SJCRH30 (cell line): ENCODE data around the gene KIF2C. TPM values are rescaled to one million over a fixed set of nuclear protein-coding genes. Genes with fewer than 3 reads are reported as not detected.

ENCODE experiments used
- DNase-seq, 2 experiments: peaks; one replicate each; pipeline ENCODE4 v3.0.0-alpha.2; 2015 to 2020
- H3K27ac ChIP-seq: fragments of 250-450 bp; sonication (Bioruptor Pico); 2 replicates; pipeline ENCODE4 v1.5.1; 2020; ENCODE audit warnings: mild to moderate bottlenecking, moderate library complexity
- H3K27me3 ChIP-seq: fragments of 250-450 bp; sonication (Bioruptor Pico); 2 replicates; pipeline ENCODE4 v1.5.1; 2020; ENCODE audit warnings: mild to moderate bottlenecking, moderate library complexity
- H3K36me3 ChIP-seq: fragments of 250-450 bp; sonication (Bioruptor Pico); 2 replicates; pipeline ENCODE4 v1.5.1; 2020; ENCODE audit warnings: mild to moderate bottlenecking, moderate library complexity
- H3K4me1 ChIP-seq: fragments of 250-450 bp; sonication (Bioruptor Pico); 2 replicates; pipeline ENCODE4 v1.5.1; 2020; ENCODE audit warnings: mild to moderate bottlenecking, moderate library complexity
- H3K4me3 ChIP-seq: fragments of 250-450 bp; sonication (Bioruptor Pico); 2 replicates; pipeline ENCODE4 v1.5.1; 2020; ENCODE audit warnings: mild to moderate bottlenecking, moderate library complexity
- H3K9me3 ChIP-seq: fragments of 250-450 bp; sonication (Bioruptor Pico); replicated peaks from 2 replicates; pipeline ENCODE4 v1.5.1; 2020; ENCODE audit warnings: mild to moderate bottlenecking, moderate library complexity
- total RNA-seq: library from RNA; depleted of rRNA; stranded (reverse); fragments of >200 nt; shearing (Covaris generic); gene quantifications from 2 replicates; pipeline ENCODE4 v1.2.3, GENCODE V29; 2014

KIF2C gene
- total RNA-seq, 1 experiment from 2014 or later, result 124 TPM

DNA sequence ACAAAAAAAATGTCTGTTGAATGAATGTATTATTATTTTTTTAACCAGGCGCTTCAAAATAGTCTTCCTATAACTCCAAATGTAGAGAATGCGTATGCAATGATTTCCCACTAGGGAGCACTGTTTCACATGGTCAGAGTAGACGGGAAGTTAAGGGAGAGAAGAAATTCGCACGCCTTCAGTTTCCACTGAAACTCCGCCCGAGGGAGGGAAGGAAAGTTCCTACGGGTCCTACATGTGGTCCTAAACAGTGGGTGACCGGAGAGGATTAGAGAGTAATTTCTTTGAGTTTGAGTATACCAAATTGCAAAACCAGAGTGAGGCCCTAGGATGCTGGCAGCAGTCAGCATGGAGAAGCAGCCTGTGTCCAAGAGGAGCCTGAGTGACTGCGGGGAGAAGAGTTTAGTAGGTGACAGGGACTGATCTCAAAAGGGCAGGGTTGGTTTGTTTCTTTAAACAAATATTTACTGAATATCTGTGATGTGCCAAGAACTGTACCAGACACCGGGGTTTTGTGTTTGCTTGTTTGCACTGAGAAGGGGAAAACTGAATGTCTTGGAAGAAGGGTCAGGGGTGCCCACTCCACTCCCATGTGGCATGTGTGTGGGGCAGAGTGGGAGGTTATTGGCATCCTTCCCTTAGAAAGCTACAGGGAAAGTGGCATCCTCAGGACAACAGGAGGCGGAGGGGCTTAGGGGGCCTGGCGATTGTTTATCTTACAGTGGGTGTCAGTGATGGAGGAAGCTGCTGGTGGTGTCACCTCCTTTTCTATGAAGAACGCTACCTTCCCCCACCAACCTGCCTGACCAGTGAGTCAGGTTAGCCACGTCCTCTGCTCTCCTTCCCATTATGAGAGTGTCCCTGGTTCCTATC is 31.4 kb upstream of the KIF2C start:
- DNase-seq, result peak; percentile 45 to 76
- Histone ChIP-seq H3K4me1 (peaks cover 1% of the 10 kb centered on the region; the same call in 1 of the 2 replicates), H3K36me3 (no peaks in the 10 kb centered on the region), H3K27ac (no peak overlapping the region), H3K9me3 (no peaks in the 10 kb centered on the region), H3K4me3 (no peak overlapping the region), H3K27me3 (peaks cover 4% of the 10 kb centered on the region)

DNA sequence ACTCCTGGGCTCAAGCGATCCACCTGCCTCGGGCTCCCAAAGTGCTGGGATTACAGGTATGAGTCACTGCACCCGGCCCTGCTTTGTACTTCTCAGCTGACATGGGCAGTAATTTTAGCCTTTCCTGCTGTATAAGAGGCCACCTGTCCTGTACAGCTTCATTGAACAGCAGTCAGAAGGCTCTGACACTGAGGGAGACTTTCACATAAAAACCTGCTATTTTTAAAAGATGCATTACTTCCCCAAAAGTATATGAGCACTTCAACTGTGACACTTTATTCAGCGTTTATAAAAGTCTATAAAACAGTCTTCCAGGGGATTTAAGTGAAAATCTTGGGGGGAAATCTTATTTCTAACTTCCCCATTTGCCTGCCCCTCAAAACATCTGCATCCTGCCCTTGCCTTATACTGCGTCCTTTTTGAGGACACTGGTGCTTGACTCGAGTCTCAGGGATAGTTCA is 26.3 kb upstream of the KIF2C start:
- Histone ChIP-seq H3K27ac (no peak overlapping the region), H3K27me3 (no peaks in the 10 kb centered on the region), H3K36me3 (no peaks in the 10 kb centered on the region), H3K4me1 (peaks cover 3% of the 10 kb centered on the region; the same call in 1 of the 2 replicates), H3K9me3 (no peaks in the 10 kb centered on the region), H3K4me3 (no peak overlapping the region)
- peak; percentile 29 to 48 for DNase-seq

DNA sequence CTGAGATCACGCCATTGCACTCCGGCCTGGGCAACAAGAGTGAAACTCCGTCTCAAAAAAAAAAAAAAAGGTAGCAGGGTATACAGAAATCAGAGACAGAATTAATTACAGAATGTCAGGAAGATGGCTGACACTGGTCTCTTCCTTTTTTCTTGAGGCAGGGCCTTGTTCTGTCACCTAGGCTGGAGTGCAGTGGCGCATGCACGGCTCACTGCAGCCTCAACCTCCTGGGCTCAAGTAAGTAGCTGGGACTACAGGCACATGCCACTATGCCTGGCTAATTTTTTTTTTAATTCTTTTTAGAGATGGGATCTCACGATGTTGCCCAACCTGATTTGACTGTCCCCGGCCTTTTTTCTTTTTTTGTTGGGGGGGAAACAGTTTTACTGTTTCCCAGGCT is 25.1 kb upstream of the KIF2C start:
- Histone ChIP-seq H3K4me3 (no peak overlapping the region), H3K9me3 (no peaks in the 10 kb centered on the region), H3K36me3 (no peaks in the 10 kb centered on the region), H3K4me1 (peaks cover 3% of the 10 kb centered on the region; the same call in 1 of the 2 replicates), H3K27ac (no peak overlapping the region), H3K27me3 (no peaks in the 10 kb centered on the region)
- DNase-seq, result no peak

DNA sequence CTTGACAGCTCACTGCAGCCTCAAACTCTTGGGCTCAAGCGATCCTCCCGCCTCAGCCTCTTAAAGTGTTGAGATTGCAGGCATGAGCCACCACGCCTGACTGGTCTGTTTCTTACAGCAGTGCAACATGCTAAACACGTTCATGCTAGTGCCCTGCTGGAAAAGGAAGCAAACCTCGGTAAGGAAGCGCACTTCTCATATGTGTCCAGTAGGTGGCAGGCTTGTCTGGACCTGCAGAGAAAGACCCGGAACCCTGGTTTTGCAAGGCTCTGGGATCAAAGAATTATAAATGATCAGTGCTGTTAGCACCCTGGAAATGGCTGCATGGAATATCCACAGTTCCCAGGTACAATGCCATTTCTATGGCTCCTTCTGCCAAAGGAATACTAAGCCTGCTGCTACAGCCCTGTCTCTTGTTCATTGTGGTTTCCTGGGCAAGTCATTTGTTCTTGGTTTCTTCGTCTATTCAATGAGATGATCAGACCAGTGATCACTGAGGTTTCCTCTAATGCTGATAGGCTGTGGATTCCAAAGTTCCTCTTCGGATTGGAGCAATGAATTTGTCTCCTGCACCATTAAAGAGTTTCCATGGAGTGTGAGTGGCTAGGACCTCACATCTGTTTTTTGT is 24.6 kb upstream of the KIF2C start:
- no peak overlapping the region for H3K4me3 ChIP-seq
- peak; percentile 56 to 85 for DNase-seq
- H3K4me1 ChIP-seq, result peaks cover 3% of the 10 kb centered on the region; the same call in 1 of the 2 replicates
- H3K27ac ChIP-seq, result no peak overlapping the region
- no peaks in the 10 kb centered on the region for H3K36me3 ChIP-seq
- H3K9me3 ChIP-seq, result no peaks in the 10 kb centered on the region
- no peaks in the 10 kb centered on the region for H3K27me3 ChIP-seq

DNA sequence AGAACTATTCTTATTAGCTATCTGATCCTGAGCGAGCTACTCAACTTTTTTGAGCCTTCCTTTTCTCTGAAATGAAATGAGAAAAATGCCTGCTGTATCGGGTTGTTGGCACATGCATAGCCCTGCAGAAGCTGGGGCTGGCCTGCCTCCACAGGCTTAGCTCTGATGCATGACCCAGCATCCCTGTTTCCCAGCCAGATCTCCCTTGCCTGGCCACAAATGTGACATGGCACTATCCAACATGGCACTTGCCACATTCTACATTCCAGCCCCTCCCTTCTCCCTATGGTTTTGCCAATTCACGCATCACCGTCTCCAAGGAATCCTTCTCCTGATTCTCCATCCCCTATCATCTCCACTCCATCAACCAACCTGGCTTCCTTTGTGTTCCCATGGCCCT is 22.5 kb upstream of the KIF2C start:
- H3K9me3 ChIP-seq, result no peaks in the 10 kb centered on the region
- no peaks in the 10 kb centered on the region for H3K36me3 ChIP-seq
- no peaks in the 10 kb centered on the region for H3K27me3 ChIP-seq
- H3K4me1 ChIP-seq, result peaks cover 3% of the 10 kb centered on the region; the same call in 1 of the 2 replicates
- no peak overlapping the region for H3K4me3 ChIP-seq
- DNase-seq, result no peak
- H3K27ac ChIP-seq, result no peak overlapping the region

DNA sequence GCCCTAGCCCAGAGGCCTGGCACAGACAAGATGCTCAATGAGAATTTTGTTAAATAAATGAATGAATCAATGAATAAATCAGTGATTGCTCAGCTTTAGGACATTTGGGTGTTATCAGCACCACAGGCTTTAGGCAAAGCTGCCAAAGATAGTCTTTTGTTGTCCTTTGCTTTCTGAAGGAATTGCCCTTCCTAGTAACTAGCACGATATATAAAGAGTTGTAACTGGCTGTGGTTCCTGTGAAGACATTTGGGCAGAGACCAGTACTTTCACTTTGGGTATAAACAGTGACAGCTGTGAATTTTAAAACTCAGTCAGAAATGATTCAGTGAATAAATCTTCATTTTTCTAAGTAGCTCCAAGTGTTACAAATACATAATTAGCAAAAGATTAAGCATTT is 22.0 kb upstream of the KIF2C start:
- Histone ChIP-seq H3K4me3 (no peak overlapping the region), H3K27ac (no peak overlapping the region), H3K27me3 (no peaks in the 10 kb centered on the region), H3K4me1 (peaks cover 3% of the 10 kb centered on the region; the same call in 1 of the 2 replicates), H3K36me3 (no peaks in the 10 kb centered on the region), H3K9me3 (no peaks in the 10 kb centered on the region)
- no peak for DNase-seq

DNA sequence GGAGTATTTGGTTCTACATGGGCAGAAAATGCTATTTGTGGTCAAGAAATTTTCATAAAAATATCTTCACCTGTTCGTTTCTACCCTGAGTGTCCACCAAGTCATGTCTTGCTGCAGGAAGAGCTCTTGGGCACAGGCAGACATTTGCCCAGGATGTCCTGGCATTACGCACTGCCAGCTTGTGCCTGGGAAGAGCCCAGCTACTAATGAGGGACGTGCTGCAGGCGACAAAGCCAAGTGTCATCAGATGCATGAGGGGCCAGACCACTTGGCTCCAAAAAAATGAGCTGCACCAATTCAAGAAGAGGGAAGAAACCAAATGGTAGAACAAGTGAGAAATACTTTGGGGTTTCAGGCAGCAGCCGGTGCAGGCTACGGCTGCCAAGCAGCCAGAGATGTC is 21.5 kb upstream of the KIF2C start:
- Histone ChIP-seq H3K4me3 (no peak overlapping the region), H3K27me3 (no peaks in the 10 kb centered on the region), H3K27ac (no peak overlapping the region), H3K36me3 (no peaks in the 10 kb centered on the region), H3K4me1 (peaks cover 3% of the 10 kb centered on the region; the same call in 1 of the 2 replicates), H3K9me3 (no peaks in the 10 kb centered on the region)
- no peak for DNase-seq

DNA sequence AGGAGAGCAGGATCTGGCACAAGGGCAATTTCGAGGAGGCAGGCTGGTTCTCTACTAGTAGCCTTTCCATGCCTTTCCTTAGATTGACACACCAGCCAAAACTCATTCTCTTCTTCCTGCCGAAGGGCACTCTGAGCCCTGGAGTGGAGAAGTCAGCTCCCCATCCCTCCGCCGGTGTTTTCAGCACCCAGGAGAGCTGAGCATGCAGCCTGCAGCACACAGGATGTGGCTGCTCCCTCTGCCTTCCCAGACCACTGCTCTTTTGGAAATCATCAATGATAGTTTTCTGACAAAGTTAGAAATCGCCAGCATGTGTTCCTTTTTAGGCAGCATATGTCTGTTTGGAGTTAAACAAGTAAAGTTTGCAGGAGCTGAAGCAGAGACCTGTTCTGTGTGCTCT is 20.3 kb upstream of the KIF2C start:
- no peaks in the 10 kb centered on the region for H3K36me3 ChIP-seq
- no peaks in the 10 kb centered on the region for H3K27me3 ChIP-seq
- no peak for DNase-seq
- no peaks in the 10 kb centered on the region for H3K4me1 ChIP-seq
- no peak overlapping the region for H3K4me3 ChIP-seq
- no peaks in the 10 kb centered on the region for H3K9me3 ChIP-seq
- H3K27ac ChIP-seq, result no peak overlapping the region

DNA sequence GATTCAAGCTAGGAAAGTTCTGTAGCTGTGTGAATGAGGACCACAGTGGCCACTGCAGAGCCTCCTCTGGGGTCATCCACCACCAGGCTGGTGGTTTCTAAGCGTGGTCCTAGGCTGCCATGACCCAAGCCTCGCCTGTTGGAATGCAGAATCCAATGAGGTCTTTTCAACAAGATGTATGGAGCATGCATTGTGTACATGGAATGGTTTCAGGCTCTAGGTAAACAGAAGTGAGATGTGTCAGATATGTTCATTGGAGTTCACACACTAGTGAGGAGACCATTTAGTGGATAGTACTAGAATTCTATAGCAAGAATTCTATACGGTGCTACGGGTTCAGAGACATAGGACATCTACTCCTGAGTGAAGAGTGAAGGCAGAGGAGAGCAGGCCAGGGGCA is 19.4 kb upstream of the KIF2C start:
- Histone ChIP-seq H3K27ac (no peak overlapping the region), H3K9me3 (no peaks in the 10 kb centered on the region), H3K4me3 (no peak overlapping the region), H3K4me1 (no peaks in the 10 kb centered on the region), H3K27me3 (no peaks in the 10 kb centered on the region), H3K36me3 (no peaks in the 10 kb centered on the region)
- no peak for DNase-seq

DNA sequence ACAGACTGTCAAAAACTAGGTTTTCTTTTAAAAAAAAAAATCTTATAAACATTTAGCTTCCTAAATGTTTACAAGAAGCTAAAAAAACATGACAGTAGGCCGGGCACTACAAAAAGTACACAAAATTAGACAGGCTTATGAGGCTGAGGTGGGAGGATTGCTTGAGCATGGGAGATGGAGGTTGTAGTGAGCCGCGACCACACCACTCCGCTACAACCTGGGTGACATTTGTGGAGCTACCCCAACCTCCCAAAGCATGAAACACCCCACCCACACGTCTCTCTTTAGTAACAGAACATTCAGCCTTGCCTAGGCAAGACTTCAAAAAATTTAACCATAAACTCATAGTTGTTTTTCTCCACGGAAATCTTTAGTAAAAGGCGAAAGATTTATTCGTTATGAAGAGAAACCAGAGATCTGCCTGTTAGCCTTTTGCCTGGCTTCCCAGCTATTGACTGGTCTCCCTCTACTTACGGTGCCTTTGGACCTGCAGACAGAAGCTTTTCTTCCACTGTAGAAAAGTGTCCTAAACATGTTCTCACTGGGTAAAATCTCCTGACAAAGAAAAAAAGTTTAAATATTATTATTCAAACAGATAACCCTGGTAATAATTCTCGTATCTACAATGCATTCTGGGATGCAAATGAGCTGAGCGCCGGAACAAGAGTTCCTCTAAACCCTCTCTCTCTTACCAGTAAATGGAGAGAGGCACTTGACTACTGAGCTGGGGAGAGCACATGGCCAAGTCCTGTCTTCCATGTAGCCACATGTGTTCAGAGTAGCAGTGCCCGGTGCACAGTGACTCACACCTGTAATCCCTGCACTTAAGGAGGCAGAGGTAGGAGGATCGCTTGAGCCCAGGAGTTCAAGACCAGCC is 17.9 kb upstream of the KIF2C start:
- H3K36me3 ChIP-seq, result no peaks in the 10 kb centered on the region
- H3K9me3 ChIP-seq, result no peaks in the 10 kb centered on the region
- H3K27ac ChIP-seq, result peak overlapping the region; percentile 97
- H3K27me3 ChIP-seq, result no peaks in the 10 kb centered on the region
- no peak overlapping the region for H3K4me3 ChIP-seq
- DNase-seq, result peak; percentile 93 to 97
- no peaks in the 10 kb centered on the region for H3K4me1 ChIP-seq

DNA sequence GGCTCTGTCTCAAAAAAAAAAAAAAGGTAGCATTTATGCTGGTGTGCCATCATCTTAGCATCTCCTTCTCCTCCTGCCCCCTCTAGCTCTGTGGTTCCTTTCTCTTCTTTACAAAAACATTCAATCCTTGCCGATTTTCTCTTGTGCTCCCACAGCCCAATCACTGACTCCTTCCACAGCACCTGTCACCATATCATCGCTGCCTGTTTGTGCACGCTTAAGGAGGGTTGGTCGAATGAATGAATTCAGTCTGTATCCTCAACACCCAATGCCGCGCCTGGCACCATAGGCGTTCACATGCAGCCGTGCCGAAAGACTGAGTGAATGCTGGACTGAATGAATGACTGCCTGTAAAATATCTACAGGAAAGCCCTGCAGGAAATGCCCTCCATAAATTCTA is 16.6 kb upstream of the KIF2C start:
- Histone ChIP-seq H3K27me3 (no peaks in the 10 kb centered on the region), H3K9me3 (no peaks in the 10 kb centered on the region), H3K36me3 (no peaks in the 10 kb centered on the region), H3K27ac (no peak overlapping the region), H3K4me1 (no peaks in the 10 kb centered on the region), H3K4me3 (no peak overlapping the region)
- DNase-seq, result no peak

DNA sequence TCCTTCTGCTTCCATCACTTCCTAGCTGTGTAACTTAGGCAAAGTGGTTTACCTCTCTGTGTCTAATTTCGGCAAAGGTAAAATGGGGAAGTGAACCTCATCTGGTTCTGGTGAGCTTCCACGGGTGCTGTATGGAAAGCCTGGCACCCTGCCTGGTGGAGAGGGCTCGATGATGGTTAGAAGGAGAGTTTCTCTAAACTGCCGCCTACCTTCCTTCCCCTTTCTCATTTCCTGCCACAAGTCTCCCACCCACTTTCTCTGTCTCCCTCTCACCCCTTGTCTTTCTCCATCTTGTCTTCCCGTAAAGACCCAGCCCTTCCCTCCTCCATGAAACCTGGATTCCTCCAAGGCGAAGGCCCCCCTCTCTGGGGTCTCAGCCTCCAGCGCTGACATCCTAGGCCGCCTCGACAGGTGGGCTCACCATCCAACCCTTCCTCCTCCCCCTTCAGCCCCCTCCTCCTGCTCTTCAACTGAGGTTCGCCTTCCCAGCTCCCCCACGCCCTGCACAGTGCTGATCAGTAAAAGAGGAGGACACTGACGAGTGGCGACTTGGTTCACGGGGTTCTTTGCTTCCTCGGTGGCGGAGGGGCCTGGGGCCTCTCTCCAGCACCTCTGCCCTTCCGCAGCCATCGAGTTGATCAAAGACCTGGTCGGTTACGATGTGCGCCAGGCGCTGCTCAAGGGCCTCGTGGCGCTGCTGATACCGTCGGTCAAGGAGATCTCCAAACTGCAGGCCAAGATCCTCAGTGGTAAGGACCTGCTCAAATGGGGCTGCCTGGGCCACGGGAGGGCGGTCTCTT is 15.9 kb upstream of the KIF2C start:
- Histone ChIP-seq H3K4me3 (no peak overlapping the region), H3K4me1 (no peaks in the 10 kb centered on the region), H3K36me3 (no peaks in the 10 kb centered on the region), H3K9me3 (no peaks in the 10 kb centered on the region), H3K27me3 (no peaks in the 10 kb centered on the region), H3K27ac (no peak overlapping the region)
- DNase-seq, result no peak

DNA sequence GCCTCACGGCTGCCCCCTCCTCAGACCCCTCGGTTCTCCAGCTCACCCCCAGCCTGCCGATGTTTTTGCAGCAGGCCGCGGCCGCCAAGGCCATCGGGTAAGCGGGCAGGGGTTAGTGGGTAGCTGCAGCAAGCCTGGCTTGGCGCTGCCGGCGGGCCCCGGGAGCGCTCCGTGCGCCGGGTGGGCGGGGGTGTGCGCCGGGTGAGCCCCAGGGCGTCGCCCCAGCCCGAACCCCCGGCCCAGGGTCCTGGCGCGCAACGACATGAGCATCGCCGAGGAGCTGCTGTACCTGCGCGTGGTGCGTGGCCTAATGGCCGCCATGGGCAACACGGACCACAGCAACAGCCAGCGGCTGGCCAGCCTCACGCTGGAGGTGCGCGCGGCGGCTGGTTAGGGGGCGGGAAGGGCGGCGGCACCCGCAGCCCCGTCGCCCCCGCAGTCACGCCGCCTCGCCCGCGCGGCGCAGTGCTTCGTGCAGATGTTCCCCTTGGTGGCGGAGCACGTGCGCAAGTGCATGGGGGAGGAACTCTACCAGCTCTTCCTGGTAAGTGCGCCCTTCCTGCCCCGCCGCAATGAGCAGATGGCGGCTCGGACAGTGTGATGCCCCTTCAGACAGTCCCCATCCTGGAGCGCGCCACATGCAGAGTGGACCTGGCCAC is 15.2 kb upstream of the KIF2C start:
- Histone ChIP-seq H3K27me3 (no peaks in the 10 kb centered on the region), H3K27ac (no peak overlapping the region), H3K4me1 (no peaks in the 10 kb centered on the region), H3K4me3 (no peak overlapping the region), H3K36me3 (no peaks in the 10 kb centered on the region), H3K9me3 (no peaks in the 10 kb centered on the region)
- no peak for DNase-seq
